ENCODE results near the gene EDDM13.

DNA sequence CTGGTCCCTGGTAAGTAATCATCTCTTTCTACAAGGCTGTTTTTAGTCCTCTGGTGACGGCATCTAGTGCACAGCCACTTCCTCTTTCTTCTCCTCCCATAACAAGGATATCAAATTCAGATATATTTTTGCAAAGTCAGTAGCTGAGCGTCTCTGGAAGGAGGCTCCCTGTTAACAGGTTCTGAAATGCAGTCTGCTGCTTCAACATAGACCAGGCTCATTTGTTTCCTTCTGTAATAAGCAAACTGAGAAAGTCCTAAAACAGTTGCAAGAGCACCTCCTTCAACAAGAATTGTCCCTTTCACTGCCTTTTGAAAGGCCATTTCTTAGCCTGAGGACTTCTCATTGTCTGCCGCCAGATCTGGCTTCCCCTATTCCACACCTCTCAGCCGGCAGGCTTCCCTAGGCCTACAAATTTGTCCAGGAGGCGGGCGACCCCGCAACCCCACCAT, 49.5 kb downstream of the EDDM13 start:
- TF ChIP-seq CTCF (IDR thresholded peaks at IDR 0.05), result no peak
- no peak for TF ChIP-seq POLR2A (IDR thresholded peaks at IDR 0.05)

Data from Peyer's patch (tissue), 4 donors.